ENCODE data around the gene PDE1A.

Gene PDE1A

DNA sequence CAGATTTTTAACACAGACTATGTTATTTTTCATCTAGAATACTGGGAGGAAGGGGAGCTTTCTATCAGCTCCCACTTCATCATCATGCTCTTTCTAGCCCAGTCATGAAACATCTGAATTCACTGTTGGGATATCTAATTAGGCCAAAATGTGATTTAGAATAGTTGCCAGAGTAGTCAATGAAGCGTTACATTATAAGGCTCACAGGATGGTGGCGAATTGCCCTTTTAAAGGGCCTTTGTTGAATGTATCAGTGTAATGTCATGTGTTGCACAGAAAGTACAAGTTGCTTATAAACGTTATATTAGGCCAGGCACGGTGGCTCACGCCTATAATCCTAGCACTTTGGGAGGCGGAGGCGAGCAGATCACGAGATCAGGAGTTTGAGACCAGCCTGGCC lies 45.6 kb downstream of the PDE1A start:
- no peak overlapping the region for H3K4me3 Mint-ChIP-seq
- H3K36me3 Mint-ChIP-seq (ENCODE audit: low read depth) = no peaks in the 10 kb centered on the region
- H3K4me1 Mint-ChIP-seq (ENCODE audit: low read depth) = no peaks in the 10 kb centered on the region
- H3K9me3 Mint-ChIP-seq = peaks cover 19% of the 10 kb centered on the region
- H3K27ac Mint-ChIP-seq = no peak overlapping the region
- H3K27me3 Mint-ChIP-seq (ENCODE audit: low read depth) = no peaks in the 10 kb centered on the region

DNA sequence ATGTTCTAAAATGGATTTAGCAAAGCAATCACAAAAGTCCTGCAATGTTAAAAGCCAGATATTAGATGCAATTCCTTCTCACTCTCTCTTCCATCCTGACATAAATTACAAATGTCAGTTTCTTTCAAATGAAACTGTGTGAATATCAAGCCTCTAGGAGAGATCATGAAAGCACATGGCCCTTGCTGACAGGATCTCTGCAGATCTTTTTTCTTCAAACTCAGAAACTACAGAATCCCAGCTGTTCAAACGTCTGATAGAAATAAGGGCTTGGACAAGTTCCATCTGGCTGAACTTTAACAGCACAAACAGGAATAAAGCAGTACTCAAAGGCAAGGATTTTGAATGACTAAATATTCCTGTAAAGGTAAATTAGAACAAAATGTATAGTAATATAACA lies 47.6 kb downstream of the PDE1A start:
- Mint-ChIP-seq H3K4me3 (no peak overlapping the region), H3K27ac (no peak overlapping the region), H3K4me1 (ENCODE audit: low read depth) (no peaks in the 10 kb centered on the region), H3K36me3 (ENCODE audit: low read depth) (no peaks in the 10 kb centered on the region), H3K27me3 (ENCODE audit: low read depth) (no peaks in the 10 kb centered on the region), H3K9me3 (peaks cover 14% of the 10 kb centered on the region)

DNA sequence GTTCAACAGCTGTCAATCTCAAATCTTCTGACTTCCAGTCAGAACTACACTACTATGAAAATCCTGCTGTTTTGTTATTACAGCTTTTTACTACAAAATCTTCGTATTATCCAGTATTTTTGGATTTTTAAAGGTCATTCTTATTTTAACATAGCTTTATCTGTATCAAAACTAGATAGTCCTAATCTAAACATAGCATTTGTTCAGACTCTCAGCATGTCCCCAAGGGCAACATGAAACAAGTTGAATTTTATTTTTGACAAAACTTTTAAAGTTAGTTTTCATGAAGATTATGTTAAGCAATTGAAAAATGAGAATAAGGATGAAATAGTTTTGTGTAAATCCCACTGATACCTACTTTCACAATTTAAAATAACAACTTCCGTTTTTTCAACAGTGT lies 48.1 kb downstream of the PDE1A start:
- H3K27ac Mint-ChIP-seq = no peak overlapping the region
- H3K4me3 Mint-ChIP-seq = no peak overlapping the region
- peaks cover 14% of the 10 kb centered on the region for H3K9me3 Mint-ChIP-seq
- H3K4me1 Mint-ChIP-seq (ENCODE audit: low read depth) = no peaks in the 10 kb centered on the region
- H3K27me3 Mint-ChIP-seq (ENCODE audit: low read depth) = no peaks in the 10 kb centered on the region
- H3K36me3 Mint-ChIP-seq (ENCODE audit: low read depth) = no peaks in the 10 kb centered on the region

DNA sequence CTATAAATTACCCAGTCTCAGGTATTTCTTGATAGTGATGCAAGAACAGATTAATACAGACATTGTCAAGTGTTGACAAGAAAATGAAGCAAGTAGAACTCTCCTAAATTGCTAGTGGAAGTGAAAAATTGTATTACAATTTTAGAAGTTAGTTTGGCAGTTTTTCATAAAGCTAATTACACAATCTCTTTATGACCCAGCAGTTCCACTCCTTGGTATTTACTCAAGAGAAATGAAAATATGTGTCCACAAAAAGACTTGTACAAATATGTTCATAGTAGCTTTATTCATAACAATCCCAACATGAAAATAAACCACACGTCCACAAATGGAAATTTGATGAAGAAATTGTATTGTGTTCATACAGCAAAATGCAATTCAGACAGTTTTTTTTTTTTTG lies 49.4 kb downstream of the PDE1A start:
- Mint-ChIP-seq H3K4me3 (no peak overlapping the region), H3K27ac (no peak overlapping the region), H3K9me3 (peaks cover 14% of the 10 kb centered on the region), H3K27me3 (ENCODE audit: low read depth) (no peaks in the 10 kb centered on the region), H3K36me3 (ENCODE audit: low read depth) (no peaks in the 10 kb centered on the region), H3K4me1 (ENCODE audit: low read depth) (no peaks in the 10 kb centered on the region)

DNA sequence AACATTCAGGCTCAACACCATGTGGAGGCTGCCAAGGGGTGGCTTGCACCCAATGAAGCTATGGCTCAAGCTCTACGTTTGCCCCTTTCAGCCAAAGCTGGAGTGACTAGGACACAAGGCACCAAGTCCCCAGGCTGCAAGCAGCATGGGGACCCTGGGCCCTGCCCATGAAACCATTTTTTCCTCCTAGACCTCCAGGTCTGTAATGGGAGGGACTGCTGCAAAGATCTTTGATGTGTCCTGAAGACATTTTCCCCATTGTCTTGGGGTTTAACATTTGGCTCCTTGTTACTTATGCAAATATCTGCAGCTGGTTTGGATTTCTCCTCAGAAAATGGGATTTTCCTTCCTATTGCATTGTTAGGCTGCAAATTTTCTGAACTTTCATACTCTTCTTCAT lies 51.0 kb downstream of the PDE1A start:
- H3K9me3 Mint-ChIP-seq = peaks cover 14% of the 10 kb centered on the region
- H3K27ac Mint-ChIP-seq = no peak overlapping the region
- H3K4me1 Mint-ChIP-seq (ENCODE audit: low read depth) = no peaks in the 10 kb centered on the region
- no peak overlapping the region for H3K4me3 Mint-ChIP-seq
- H3K27me3 Mint-ChIP-seq (ENCODE audit: low read depth) = no peaks in the 10 kb centered on the region
- no peaks in the 10 kb centered on the region for H3K36me3 Mint-ChIP-seq (ENCODE audit: low read depth)

DNA sequence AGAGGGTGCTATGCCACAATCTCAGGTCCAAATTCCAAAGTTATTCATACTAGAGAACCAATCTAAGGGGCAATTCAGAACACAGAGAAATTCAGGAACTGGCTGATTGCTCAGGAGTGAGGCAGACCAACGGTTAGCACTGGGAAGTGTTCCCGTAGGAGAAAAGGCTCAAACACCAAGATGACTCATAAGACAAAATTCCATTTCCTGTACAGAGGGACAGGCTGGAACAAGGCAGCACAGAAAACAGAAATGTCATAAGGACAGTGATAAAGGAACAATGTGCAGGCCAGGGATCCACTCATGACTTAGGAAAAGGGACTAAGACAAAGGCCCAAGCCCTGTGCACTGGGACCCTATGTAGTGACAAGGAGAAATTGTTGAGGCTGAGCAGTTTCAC lies 54.2 kb downstream of the PDE1A start:
- Mint-ChIP-seq H3K4me1 (ENCODE audit: low read depth) (no peaks in the 10 kb centered on the region), H3K36me3 (ENCODE audit: low read depth) (no peaks in the 10 kb centered on the region), H3K9me3 (peaks cover 14% of the 10 kb centered on the region), H3K27me3 (ENCODE audit: low read depth) (no peaks in the 10 kb centered on the region), H3K4me3 (no peak overlapping the region), H3K27ac (no peak overlapping the region)

DNA sequence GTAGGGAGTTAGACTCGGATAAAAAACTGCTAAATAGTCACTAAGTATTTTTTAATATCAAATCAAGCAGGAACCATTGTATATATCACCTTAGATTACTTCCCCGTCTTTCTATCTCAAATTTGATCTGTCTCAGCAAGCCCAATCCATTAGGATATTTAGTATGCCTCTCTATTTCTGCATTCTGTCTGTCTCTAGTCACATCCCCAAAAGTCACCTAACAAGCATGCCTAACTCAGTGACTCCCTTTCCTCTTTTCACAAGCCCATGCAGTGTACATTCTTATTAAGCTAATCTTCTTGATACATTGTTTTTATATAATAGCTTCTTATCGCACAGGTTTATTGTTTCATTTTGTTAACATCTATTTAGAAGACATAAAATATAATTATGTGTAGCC lies 57.8 kb downstream of the PDE1A start:
- H3K4me3 Mint-ChIP-seq = no peak overlapping the region
- H3K4me1 Mint-ChIP-seq (ENCODE audit: low read depth) = no peaks in the 10 kb centered on the region
- no peak overlapping the region for H3K27ac Mint-ChIP-seq
- no peaks in the 10 kb centered on the region for H3K9me3 Mint-ChIP-seq
- no peaks in the 10 kb centered on the region for H3K36me3 Mint-ChIP-seq (ENCODE audit: low read depth)
- no peaks in the 10 kb centered on the region for H3K27me3 Mint-ChIP-seq (ENCODE audit: low read depth)

DNA sequence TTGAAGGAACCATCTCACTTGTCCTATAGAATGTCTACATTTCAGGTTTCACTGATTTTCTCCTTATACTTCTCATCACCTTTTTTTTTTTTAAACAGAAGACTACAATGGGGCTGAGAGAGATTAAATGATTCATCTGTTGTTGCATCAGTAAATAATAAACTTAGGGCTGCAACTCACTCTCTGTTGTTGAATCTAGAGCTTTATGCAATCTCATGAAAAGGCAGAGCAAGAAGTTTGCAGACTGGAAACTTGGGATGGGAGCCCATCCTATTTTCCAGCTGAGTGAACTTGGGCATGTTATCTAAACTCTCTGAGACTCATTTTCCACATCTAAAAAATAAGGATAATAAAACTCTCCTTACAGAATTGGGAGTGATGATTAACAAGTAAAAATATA lies 58.4 kb downstream of the PDE1A start:
- H3K27me3 Mint-ChIP-seq (ENCODE audit: low read depth) = no peaks in the 10 kb centered on the region

DNA sequence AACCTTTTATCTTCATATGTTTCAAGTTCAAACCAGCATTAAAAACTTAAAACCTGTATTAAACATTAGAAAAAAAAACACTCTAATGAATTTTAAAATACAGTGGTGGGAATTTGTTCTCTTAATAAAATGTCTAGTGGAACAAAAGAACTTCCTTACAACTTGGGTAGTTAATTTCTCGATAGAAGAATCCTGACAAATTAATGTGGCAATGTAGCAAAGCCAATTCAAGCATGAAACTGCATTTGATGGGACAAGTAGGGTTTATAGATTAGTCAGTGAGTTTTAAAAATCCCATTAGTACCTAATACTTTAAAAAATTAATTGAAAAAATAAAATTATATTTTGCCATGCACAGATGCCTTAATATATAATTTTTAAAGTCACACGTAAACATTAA lies 59.4 kb downstream of the PDE1A start:
- H3K36me3 Mint-ChIP-seq (ENCODE audit: low read depth) = no peaks in the 10 kb centered on the region
- no peaks in the 10 kb centered on the region for H3K4me1 Mint-ChIP-seq (ENCODE audit: low read depth)
- no peaks in the 10 kb centered on the region for H3K9me3 Mint-ChIP-seq
- H3K27ac Mint-ChIP-seq = no peak overlapping the region
- H3K27me3 Mint-ChIP-seq (ENCODE audit: low read depth) = no peaks in the 10 kb centered on the region
- H3K4me3 Mint-ChIP-seq = no peak overlapping the region

More for the DNA sequence above, 58.4 kb downstream of the PDE1A start:
- Mint-ChIP-seq H3K4me1 (ENCODE audit: low read depth) (no peaks in the 10 kb centered on the region), H3K27ac (no peak overlapping the region), H3K36me3 (ENCODE audit: low read depth) (no peaks in the 10 kb centered on the region), H3K4me3 (no peak overlapping the region), H3K9me3 (no peaks in the 10 kb centered on the region)

DNA sequence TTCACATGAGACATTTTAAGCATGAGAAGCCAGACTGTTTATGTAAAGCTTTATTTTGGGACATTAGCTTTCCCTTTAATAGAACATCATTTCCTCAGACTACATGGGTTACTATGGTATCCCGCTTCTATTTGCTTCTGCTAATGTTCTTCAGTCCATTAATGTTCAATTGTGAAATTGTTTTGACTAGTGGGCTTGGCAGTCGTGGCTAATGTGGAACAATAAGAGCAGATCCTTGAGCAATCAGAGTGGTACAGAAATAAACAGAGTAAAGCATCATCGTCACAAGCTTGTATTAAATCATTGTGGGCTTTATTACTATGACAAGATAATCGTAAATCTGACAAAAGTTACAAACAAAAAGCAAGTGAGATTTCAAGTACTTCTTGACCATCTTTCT lies 60.2 kb downstream of the PDE1A start:
- Mint-ChIP-seq H3K4me1 (ENCODE audit: low read depth) (no peaks in the 10 kb centered on the region), H3K27ac (no peak overlapping the region), H3K9me3 (no peaks in the 10 kb centered on the region), H3K36me3 (ENCODE audit: low read depth) (no peaks in the 10 kb centered on the region), H3K4me3 (no peak overlapping the region), H3K27me3 (ENCODE audit: low read depth) (no peaks in the 10 kb centered on the region)

DNA sequence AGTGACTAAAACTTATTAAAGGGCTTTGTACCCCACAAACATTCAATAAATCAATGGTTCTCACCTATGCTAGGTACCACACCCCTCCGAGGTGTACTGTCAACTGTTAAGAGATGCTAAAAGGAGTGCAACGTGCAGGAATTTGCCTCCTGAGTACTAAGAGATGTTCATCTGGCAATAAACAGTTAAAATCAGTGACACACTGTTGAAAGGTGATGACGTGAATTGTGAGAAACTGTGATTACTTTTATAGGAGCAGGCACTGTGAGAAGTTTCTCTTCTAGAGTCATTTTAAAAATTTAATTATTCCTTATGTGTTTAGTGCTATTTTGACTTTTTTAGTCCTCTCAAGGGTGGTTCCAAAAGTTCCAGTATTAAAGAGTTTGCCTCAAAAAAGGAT lies 61.0 kb downstream of the PDE1A start:
- H3K9me3 Mint-ChIP-seq = no peaks in the 10 kb centered on the region
- H3K27me3 Mint-ChIP-seq (ENCODE audit: low read depth) = no peaks in the 10 kb centered on the region
- H3K4me3 Mint-ChIP-seq = no peak overlapping the region
- H3K36me3 Mint-ChIP-seq (ENCODE audit: low read depth) = no peaks in the 10 kb centered on the region
- H3K4me1 Mint-ChIP-seq (ENCODE audit: low read depth) = no peaks in the 10 kb centered on the region
- no peak overlapping the region for H3K27ac Mint-ChIP-seq

DNA sequence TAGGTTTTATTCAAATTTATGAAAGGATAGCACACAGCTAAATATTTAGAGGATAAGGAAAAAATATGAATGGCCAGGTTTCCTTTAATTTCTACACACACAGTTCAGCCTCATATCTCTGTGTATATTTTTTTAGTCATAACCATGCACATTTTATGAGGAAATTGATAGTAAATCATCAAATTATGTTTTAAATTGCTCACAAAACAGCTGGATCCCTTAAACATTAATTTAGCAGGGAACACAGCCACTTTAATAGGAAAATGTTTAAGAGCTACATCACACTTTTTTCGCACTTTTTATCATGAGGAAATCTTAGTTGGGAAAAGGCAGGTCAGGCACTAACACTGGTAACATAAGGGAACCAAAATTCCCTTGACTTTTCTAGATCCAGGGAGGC lies 65.4 kb downstream of the PDE1A start:
- Mint-ChIP-seq H3K4me3 (no peak overlapping the region), H3K36me3 (ENCODE audit: low read depth) (no peaks in the 10 kb centered on the region), H3K9me3 (no peaks in the 10 kb centered on the region)

DNA sequence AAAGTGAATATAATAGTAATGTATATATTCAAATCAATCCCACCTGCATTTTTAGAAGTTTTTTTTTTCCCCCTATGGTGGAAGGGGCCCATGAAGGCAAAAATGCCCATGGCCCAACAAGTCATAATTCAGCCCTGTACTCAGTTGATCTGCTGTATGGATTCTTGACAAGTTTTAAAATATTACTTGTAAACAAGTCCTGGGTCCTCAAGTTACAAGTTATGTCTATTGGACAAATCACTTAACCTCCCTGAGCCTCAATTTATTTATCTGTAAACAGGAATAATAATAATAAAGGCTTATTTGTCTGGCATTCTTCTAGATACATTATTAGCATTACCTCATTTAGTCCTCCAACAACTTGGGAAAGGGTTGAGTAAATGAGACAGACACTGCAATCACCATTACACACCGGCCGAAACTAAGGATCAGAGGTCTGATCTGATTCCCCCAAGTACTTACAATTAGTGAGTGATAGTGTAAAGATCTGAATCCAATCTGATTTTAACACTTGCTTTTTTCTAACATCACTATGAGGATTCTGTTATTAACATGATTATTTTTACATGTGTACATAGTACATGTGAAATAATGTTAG lies 66.1 kb downstream of the PDE1A start:
- no peaks in the 10 kb centered on the region for H3K36me3 Mint-ChIP-seq (ENCODE audit: low read depth)
- no peak overlapping the region for H3K4me3 Mint-ChIP-seq
- no peaks in the 10 kb centered on the region for H3K4me1 Mint-ChIP-seq (ENCODE audit: low read depth)
- no peak overlapping the region for H3K27ac Mint-ChIP-seq
- no peaks in the 10 kb centered on the region for H3K27me3 Mint-ChIP-seq (ENCODE audit: low read depth)
- no peaks in the 10 kb centered on the region for H3K9me3 Mint-ChIP-seq

More for the DNA sequence above, 65.4 kb downstream of the PDE1A start:
- Mint-ChIP-seq H3K4me1 (ENCODE audit: low read depth) (no peaks in the 10 kb centered on the region), H3K27ac (no peak overlapping the region), H3K27me3 (ENCODE audit: low read depth) (no peaks in the 10 kb centered on the region)

DNA sequence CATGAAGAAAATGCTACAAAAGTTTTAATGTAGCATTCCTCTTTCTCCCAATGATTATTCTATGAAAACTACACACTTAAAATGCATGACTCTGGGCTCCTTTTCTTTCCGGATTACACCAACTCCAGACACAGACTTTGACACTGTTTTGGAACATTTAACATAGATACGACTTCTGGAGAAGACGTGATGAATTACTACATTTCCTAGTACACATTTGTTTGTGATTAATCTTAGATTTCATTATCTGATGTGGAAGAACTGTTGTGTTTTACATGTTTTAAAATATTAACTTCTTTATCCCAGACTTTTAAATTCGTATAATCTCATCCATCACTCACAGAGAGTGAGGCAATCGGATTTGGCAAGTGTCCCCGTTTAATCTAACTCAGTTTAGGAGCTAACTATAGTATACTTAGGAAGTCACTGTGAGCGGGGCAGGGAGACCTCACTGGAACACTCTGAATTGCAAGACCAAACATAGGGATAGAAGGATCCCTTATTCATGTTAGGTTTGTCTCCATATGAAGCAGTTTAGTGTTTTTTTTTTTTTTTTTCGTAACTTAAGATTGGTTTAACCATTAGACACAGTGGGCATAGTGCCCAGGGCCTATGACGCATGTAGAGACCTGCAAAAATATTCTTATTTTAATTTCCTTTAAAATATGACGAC lies 66.7 kb downstream of the PDE1A start:
- no peaks in the 10 kb centered on the region for H3K9me3 Mint-ChIP-seq
- H3K27me3 Mint-ChIP-seq (ENCODE audit: low read depth) = no peaks in the 10 kb centered on the region
- no peaks in the 10 kb centered on the region for H3K4me1 Mint-ChIP-seq (ENCODE audit: low read depth)
- H3K36me3 Mint-ChIP-seq (ENCODE audit: low read depth) = no peaks in the 10 kb centered on the region
- H3K27ac Mint-ChIP-seq = no peak overlapping the region
- no peak overlapping the region for H3K4me3 Mint-ChIP-seq

DNA sequence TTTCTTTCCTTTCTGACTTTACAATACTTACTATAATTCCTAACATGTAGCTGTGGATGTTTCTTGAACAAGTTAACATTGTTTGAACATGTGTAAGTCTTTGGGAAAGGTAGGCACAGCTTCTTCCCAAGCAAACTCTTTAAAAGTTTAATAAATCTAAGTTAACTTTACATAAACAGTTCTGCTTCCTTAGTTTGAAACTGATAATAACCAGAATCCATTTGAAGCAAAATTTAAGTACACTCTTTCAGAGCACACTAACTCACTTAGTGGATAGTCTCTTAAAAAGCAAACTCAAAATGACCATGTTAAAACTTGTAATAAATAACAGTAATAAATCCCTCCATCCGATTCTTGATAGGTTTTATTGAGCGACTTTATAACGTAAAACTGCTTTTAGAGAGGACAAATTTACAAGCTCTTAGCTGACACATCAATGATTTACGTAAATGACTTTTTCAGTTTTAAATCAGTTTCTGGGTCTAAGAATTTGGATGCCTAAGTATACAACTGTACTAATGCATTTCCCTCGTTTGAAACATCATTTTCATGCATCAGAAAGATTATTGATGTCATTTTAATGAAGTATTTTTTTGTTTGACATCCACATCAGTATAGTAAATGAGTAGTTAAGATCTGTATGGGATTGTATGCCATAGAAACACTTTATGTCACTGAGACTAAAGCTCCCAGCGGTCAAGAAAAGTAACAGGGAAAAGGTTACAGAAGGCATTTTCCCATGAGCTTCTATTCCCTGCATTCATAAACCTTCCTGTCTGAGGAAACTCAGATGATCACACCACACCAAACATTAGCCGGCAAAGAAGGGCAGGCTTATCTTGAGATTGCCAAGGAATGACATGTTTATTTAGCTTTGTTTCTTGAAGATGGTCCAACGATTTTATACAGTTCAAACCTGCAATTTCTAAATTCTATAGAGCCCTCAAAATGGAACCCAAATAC lies 67.5 kb downstream of the PDE1A start:
- no peaks in the 10 kb centered on the region for H3K4me1 Mint-ChIP-seq (ENCODE audit: low read depth)
- no peaks in the 10 kb centered on the region for H3K36me3 Mint-ChIP-seq (ENCODE audit: low read depth)
- no peaks in the 10 kb centered on the region for H3K27me3 Mint-ChIP-seq (ENCODE audit: low read depth)
- no peak overlapping the region for H3K27ac Mint-ChIP-seq
- no peaks in the 10 kb centered on the region for H3K9me3 Mint-ChIP-seq
- H3K4me3 Mint-ChIP-seq = no peak overlapping the region

Measured in T-helper 1 cell treated with Interleukin-12 subunit alpha and Interleukin-12 subunit beta and Interleukin-4 antibody, amounts not matched to agents 30 μg/mL and 1 μg/mL, for 36 hours (primary cell).